Measurements from ENCODE around the gene MTMR12. TPM values are rescaled to one million over a fixed set of nuclear protein-coding genes. Genes with fewer than 3 reads are reported as not detected.

Gene MTMR12
- polyA plus RNA-seq (2014; cell fraction: cytosol; rRNA removed): 8.0 and 8.4 TPM in 2 replicates
- 5.8 and 10.5 TPM in 2 replicates for polyA plus RNA-seq (2014; cell fraction: nucleus; rRNA removed)

DNA sequence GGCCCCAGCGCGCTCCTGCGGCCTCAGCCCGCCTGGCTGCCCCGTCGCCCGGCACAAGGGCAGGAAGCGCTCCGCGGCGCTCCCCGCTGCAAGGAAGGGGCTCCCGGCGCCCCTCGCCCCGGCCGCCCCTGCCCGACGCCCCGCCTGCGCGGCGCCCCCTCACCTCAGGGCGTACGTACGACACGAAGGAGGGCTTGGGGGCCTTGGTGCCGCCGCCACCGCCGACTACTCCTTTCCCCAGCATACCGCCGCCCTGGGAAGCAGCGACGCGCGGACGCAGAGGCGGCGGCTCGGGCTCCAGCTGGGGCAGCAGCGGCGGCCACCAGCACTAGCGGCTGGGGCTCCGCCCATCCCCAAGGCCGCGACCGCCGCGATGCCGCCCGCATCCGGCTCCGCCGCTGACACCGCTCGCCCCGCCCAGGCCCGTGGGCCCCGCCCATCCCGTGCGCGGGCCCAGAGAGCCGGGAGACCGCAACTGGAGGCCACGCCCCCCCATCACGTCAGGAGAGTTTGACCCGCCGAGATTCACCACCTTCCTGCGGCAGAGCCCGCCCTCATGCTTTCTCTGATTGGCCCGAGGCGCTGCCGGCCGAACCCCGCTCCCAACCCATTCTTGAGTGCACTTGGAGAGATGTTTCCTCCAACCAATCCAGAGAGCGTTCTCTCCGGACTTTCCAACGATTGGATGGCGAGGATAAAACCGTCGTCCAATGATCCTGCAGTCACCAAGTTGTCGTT, at the start of gene MTMR12:
Gene MTMR12 (minus strand): TSS at position 345 of the 738 bp plus-strand sequence. CDS start 101 bp downstream, at position 244.
- DNase-seq (ENCODE audit: low spot score): peak; percentile 99

DNA sequence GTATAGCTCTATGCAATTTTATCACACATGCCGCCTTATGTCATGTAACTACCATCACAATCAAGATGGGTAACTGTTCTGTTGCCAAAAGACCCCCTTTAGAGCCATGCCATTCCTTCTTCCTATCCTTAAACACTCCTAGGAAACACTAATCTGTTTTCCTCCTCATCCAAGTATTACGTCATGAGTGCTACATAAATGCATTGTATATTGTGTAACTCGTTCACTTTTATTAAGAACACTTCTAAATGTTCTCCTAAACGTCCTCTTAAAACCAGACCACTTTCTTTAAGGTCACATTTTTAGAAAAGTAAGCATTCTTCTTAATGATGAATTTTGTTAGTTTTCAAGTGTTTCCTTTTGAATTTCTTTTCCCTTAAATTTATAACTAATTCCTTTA, 49.8 kb upstream of the MTMR12 start:
- DNase-seq (ENCODE audit: low spot score): no peak

GRCh38 chr5:32360906-32361305, 48.2 kb upstream of the MTMR12 start:
- DNase-seq (ENCODE audit: low spot score): no peak

DNA sequence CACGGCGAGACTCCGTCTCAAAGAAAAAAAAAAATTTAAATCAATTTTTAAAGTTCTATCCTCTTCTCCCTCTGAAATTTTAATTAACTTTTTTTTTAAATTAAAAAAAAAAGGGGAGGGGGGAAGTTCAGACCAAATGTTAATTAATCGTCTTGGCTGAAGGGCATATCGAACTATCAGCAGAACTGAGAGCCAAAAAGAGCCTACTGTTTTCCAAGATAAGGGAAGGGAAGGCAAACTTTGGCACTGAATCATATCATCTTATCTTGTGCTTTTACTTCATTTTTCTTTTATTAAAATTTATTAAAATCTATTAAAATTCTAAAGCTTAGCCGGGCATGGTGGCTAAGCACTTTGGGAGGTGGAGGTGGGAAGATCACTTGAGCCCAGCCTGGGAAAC, 45.9 kb upstream of the MTMR12 start:
- DNase-seq (ENCODE audit: low spot score): no peak

GRCh38 chr5:32357658-32358057, 44.9 kb upstream of the MTMR12 start:
- DNase-seq (ENCODE audit: low spot score): no peak

GRCh38 chr5:32355686-32356085, 42.9 kb upstream of the MTMR12 start:
- no peak for DNase-seq (ENCODE audit: low spot score)

GRCh38 chr5:32353420-32353819, 40.7 kb upstream of the MTMR12 start:
- DNase-seq (ENCODE audit: low spot score): no peak

- no peak for DNase-seq (ENCODE audit: low spot score)
Measured at GRCh38 chr5:32352685-32353084, 39.9 kb upstream of the MTMR12 start.

DNA sequence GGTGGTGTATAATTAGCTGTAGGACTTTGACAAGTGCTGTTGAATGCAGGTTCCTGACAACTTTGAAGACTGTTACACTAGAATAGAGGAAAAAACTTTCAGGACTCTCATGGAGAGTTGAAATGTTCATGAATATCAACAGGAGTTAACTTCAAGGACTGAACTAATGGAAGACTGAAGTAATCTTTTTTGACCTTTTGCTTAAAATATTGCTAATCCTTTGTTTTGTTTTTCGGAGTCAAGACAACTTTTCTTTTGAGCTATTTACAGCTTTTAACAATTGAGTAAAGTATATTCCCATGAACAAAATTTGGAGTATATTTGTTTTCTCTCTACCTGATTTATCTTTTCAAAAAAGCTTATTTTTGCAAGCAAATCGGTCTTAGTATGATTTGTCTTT, 34.1 kb upstream of the MTMR12 start:
- no peak for DNase-seq (ENCODE audit: low spot score)

DNA sequence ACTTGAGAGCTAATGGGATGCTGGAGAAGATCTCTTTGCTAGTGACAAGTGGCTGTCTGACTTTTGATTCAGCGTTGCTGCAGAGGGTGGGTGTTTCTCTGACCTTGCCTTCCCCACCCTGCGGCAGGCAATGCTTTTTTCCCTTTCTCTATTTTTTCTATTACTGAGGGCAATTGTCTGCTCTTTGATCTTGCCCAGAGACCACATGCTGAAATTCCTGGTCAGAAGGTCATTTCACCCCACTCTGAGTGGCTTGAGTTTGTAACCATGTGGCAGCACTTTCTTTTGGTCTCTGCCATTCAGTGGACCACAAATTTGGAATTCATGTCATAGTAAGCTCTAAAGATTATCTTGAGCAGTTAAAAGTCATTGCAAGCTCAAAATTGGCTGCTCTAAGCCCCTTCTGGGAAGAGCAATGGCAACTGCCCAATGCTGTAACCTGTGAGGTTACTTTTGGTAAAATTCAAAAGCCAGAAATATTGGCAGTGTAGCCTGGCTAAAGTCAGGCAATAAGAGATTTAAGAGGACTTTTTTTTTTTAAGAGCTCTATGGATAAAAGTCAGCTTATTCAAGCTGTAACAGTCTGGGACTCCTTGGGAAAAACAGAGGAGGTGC, 30.4 kb upstream of the MTMR12 start:
- no peak for DNase-seq (ENCODE audit: low spot score)

DNA sequence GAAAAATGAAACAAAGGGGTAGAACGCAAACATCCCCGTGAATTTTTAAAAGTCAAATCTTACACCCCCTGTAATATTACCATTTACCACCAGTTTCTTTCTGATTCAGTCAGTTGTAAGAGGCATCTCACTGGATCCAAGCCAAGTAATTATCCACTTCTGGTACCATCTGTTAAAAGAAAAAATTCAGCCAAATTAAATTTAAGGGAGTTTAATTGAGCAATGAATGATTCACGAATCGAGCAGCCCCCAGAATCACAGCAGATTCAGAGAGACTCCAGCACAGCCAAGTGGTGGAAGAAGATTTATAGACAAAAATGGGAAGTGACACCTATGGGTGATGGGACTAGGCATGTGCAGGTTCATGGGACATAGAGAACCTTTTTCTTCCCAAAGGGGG, 29.9 kb upstream of the MTMR12 start:
- DNase-seq (ENCODE audit: low spot score): peak; percentile 58

DNA sequence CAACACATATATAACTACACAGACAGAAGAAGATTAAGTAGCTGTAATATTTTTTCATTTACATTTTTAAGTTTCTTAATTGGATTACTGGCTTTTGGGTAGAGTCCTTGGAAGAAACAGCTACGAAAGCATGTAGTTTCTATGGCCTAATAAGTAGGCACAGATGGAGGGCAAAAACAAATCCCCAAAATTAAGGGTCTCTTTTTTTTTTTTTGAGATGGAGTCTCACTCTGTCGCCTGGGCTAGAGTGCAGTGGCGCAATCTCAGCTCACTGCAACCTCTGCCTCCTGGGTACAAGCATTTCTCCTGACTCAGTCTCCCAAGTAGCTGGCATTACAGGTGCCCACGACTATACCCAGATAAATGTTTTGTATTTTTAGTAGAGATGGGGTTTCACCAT, 27.1 kb upstream of the MTMR12 start:
- no peak for DNase-seq (ENCODE audit: low spot score)

DNA sequence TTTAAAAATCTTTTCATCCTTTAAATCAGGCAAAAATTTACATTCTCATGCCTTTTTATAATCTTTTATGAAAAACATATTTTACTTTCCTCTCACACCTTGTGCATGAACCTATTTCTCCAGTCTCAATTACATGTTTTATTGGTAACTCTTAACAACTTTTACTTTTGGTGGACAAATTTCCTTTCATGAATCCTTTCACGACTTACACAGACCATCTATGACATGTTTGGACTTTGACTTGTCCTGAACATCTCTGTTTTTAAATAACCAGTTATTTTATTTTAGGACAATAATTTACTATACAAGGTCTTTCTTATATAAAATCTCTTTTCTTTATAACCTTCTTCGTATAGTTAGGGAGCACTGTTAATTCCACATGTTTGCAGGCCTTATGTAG, 26.5 kb upstream of the MTMR12 start:
- peak; percentile 41 for DNase-seq (ENCODE audit: low spot score)

- no peak for DNase-seq (ENCODE audit: low spot score)
Measured at GRCh38 chr5:32332966-32333365, 20.2 kb upstream of the MTMR12 start.

GRCh38 chr5:32332361-32332760, 19.6 kb upstream of the MTMR12 start:
- DNase-seq (ENCODE audit: low spot score): no peak

- DNase-seq (ENCODE audit: low spot score): no peak
Measured at GRCh38 chr5:32331935-32332274, 19.2 kb upstream of the MTMR12 start.

DNA sequence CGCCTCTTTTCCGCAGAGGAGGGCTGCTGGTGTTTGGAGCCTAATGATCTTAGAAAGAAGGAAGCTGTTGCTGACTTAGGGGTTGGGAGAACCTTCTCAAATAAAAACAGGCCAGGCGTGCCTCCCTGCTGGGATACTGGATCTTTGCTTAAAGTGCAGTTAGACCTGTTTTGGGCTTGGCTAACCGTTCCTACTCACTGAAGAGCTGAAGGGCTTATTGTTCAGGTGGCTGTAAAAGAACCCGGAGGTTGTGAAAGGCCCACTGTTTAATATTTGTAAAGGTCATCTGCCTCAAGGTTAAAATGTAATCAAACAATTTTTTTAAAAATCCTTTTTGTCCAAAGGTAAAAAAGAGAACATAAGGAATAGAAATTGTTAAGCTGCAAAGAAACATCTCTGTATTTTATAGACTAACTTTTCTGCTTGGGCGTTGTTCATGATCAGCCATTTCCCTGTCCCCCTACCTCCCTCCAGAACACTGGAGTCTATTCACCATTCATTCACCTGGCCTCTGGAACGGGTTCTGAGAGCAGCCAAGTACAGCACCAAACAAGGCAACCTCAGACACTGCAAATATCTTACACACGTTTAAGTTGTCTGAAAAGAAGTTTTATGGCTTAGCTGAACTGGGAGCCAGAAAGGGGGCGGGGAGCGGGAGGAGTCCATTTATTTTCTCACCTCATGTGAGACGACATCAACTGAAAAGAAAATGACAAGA, 18.6 kb upstream of the MTMR12 start:
- DNase-seq (ENCODE audit: low spot score): no peak

GRCh38 chr5:32330126-32330971, 17.6 kb upstream of the MTMR12 start:
- DNase-seq (ENCODE audit: low spot score): no peak

GRCh38 chr5:32329395-32329834, 16.7 kb upstream of the MTMR12 start:
- DNase-seq (ENCODE audit: low spot score): peak; percentile 67

GRCh38 chr5:32326216-32326772, 13.6 kb upstream of the MTMR12 start:
- DNase-seq (ENCODE audit: low spot score): no peak

- DNase-seq (ENCODE audit: low spot score): no peak
Measured at GRCh38 chr5:32325616-32326015, 12.9 kb upstream of the MTMR12 start.

All from SK-N-DZ (cell line).